Activated CD4-positive, alpha-beta T cell treated with anti-CD3 and anti-CD28 coated beads for 1 hour (primary cell): ENCODE measurements around the gene ST6GAL1.
"Not testable (repeated sequence)": the region's sequence is repeated elsewhere in the genome, so short reads cannot be mapped to it uniquely, and the experiment has no call there.

Source experiments
- DNase-seq: peaks from one replicate; pipeline ENCODE4 v3.0.0-alpha.2; 2020

ST6GAL1 gene

GRCh38 chr3:187025254-187025655 lies 94.9 kb downstream of the ST6GAL1 start:
- peak; percentile 42 for DNase-seq

GRCh38 chr3:187025656-187026316 lies 95.5 kb downstream of the ST6GAL1 start:
- no peak for DNase-seq

GRCh38 chr3:187026317-187026670 lies 96.0 kb downstream of the ST6GAL1 start:
- no peak for DNase-seq

GRCh38 chr3:187027531-187028278 lies 97.4 kb downstream of the ST6GAL1 start:
- DNase-seq: peak; percentile 61

GRCh38 chr3:187031934-187032333 lies 101.6 kb downstream of the ST6GAL1 start:
- no peak for DNase-seq

GRCh38 chr3:187036394-187036793 lies 106.1 kb downstream of the ST6GAL1 start:
- no peak for DNase-seq

- DNase-seq: no peak
Observed at GRCh38 chr3:187039100-187039722, 108.9 kb downstream of the ST6GAL1 start.

- DNase-seq: no peak
Observed at GRCh38 chr3:187039723-187040414, 109.5 kb downstream of the ST6GAL1 start.

- DNase-seq: no peak
Observed at GRCh38 chr3:187040516-187041361, 110.4 kb downstream of the ST6GAL1 start.

GRCh38 chr3:187041362-187042307 lies 111.3 kb downstream of the ST6GAL1 start:
- DNase-seq: no peak

GRCh38 chr3:187042346-187042745 lies 112.0 kb downstream of the ST6GAL1 start:
- DNase-seq: no peak

- no peak for DNase-seq
Observed at GRCh38 chr3:187042874-187043458, 112.6 kb downstream of the ST6GAL1 start.

GRCh38 chr3:187044206-187044605 lies 113.9 kb downstream of the ST6GAL1 start:
- DNase-seq: no peak

GRCh38 chr3:187044867-187045552 lies 114.7 kb downstream of the ST6GAL1 start:
- no peak for DNase-seq

GRCh38 chr3:187046033-187046432 lies 115.7 kb downstream of the ST6GAL1 start:
- no peak for DNase-seq

GRCh38 chr3:187049462-187050101 lies 119.3 kb downstream of the ST6GAL1 start:
- DNase-seq: no peak

GRCh38 chr3:187051066-187051465 lies 120.7 kb downstream of the ST6GAL1 start:
- DNase-seq: no peak

- no peak for DNase-seq
Observed at GRCh38 chr3:187051724-187052366, 121.5 kb downstream of the ST6GAL1 start.

GRCh38 chr3:187052427-187052826 lies 122.1 kb downstream of the ST6GAL1 start:
- not testable (repeated sequence) for DNase-seq
